MCF 10A (cell line): ENCODE data around the gene RTN4RL2. TPM values are rescaled to one million over a fixed set of nuclear protein-coding genes. Genes with fewer than 3 reads are reported as not detected.

Source experiments
- BruUV-seq: library from RNA; stranded (reverse); fragments of 400-500 nt; replicated peaks from 2 replicates; lab custom pipeline; 2021; lab: Mats Ljungman, UMichigan
- CTCF ChIA-PET: fragments of 300-600 bp; sonication (Branson Sonifier 250); formaldehyde crosslinking; extraction: SDS; loops from one replicate; lab custom pipeline; 2021; ENCODE audit warnings: antibody characterized with exemption, inconsistent platforms; lab: Yijun Ruan, JAX
- POLR2A ChIA-PET: fragments of 300-600, 350-650 bp; sonication (Branson Sonifier 250); formaldehyde crosslinking; extraction: SDS; loops from one replicate; lab custom pipeline; 2020; ENCODE audit warnings: antibody characterized with exemption, inconsistent platforms; lab: Yijun Ruan, JAX
- DNase-seq: peaks from one replicate; pipeline ENCODE4 v3.0.0-alpha.2; 2018; ENCODE audit not compliant: unreplicated experiment
- H3K27ac Mint-ChIP-seq: one replicate; pipeline ENCODE4 v1.8.0; 2022; ENCODE audit warnings: mild to moderate bottlenecking, low read depth, mixed read lengths; ENCODE audit not compliant: unreplicated experiment
- H3K27me3 Mint-ChIP-seq: one replicate; pipeline ENCODE4 v1.8.0; 2022; ENCODE audit warnings: mixed read lengths; ENCODE audit not compliant: insufficient read depth, unreplicated experiment
- H3K36me3 Mint-ChIP-seq: one replicate; pipeline ENCODE4 v1.8.0; 2022; ENCODE audit warnings: mild to moderate bottlenecking, moderate library complexity, mixed read lengths; ENCODE audit not compliant: insufficient read depth, unreplicated experiment
- H3K4me1 Mint-ChIP-seq: one replicate; pipeline ENCODE4 v1.8.0; 2022; ENCODE audit warnings: mixed read lengths; ENCODE audit not compliant: insufficient read depth, unreplicated experiment
- H3K4me3 Mint-ChIP-seq: one replicate; pipeline ENCODE4 v1.8.0; 2022; ENCODE audit warnings: mild to moderate bottlenecking, moderate library complexity, mixed read lengths; ENCODE audit not compliant: unreplicated experiment
- H3K9me3 Mint-ChIP-seq: one replicate; pipeline ENCODE4 v1.8.0; 2022; ENCODE audit warnings: mixed read lengths; ENCODE audit not compliant: unreplicated experiment
- CTCF ChIP-seq: fragments of 200-600 bp; IDR thresholded peaks from one replicate; pipeline ENCODE4 v1.8.0; 2022; ENCODE audit warnings: antibody characterized with exemption, mild to moderate bottlenecking; ENCODE audit not compliant: unreplicated experiment
- intact Hi-C: fragments of 100-400 bp; cut with micrococcal nuclease; formaldehyde crosslinking; loops from 2 replicates; pipeline ENCODE4 v1.14.1; 2022
- total RNA-seq: library from RNA; stranded (reverse); gene quantifications from 2 replicates; pipeline ENCODE4 v1.2.3, GENCODE V29; 2022

Gene RTN4RL2
- total RNA-seq, 1 experiment from 2014 or later = 2.0 TPM

GRCh38 chr11:57421066-57421465, 39.3 kb upstream of the RTN4RL2 start:
- no peaks in the 10 kb centered on the region for H3K9me3 Mint-ChIP-seq
- CTCF ChIA-PET = interaction anchor here (1.1 to 1.9 kb wide), 3 partner anchors 37 to 221 kb away, joined by 4 to 8 read pairs (median 4); no protein-coding TSS in a partner anchor

GRCh38 chr11:57421805-57422204, 38.5 kb upstream of the RTN4RL2 start:
- Mint-ChIP-seq H3K4me3 (no peak overlapping the region), H3K27ac (no peak overlapping the region), H3K4me1 (peaks cover 26% of the 10 kb centered on the region), H3K36me3 (peaks cover 55% of the 10 kb centered on the region), H3K9me3 (no peaks in the 10 kb centered on the region), H3K27me3 (no peaks in the 10 kb centered on the region)
- BruUV-seq = no TSS peak
- ChIA-PET POLR2A (interaction anchor here (2.2 kb wide), 1 partner anchor 13 kb away, joined by 8 read pairs; no protein-coding TSS in a partner anchor), CTCF (interaction anchor here (0.7 to 1.9 kb wide), 3 partner anchors 36 to 220 kb away, joined by 3 to 8 read pairs (median 4); no protein-coding TSS in a partner anchor)
- no peak for DNase-seq
- no peak for TF ChIP-seq CTCF
- intact Hi-C loops = no loop called here

More at GRCh38 chr11:57421066-57421465, 39.3 kb upstream of the RTN4RL2 start:
- no TSS peak for BruUV-seq
- Mint-ChIP-seq H3K4me3 (no peak overlapping the region), H3K36me3 (peaks cover 62% of the 10 kb centered on the region), H3K27ac (no peak overlapping the region), H3K4me1 (peaks cover 22% of the 10 kb centered on the region), H3K27me3 (no peaks in the 10 kb centered on the region)
- POLR2A ChIA-PET = interaction anchor here (2.2 kb wide), 1 partner anchor 14 kb away, joined by 8 read pairs; no protein-coding TSS in a partner anchor
- intact Hi-C loops = no loop called here
- TF ChIP-seq CTCF = no peak
- DNase-seq = no peak

GRCh38 chr11:57422669-57423068, 37.7 kb upstream of the RTN4RL2 start:
- Mint-ChIP-seq H3K9me3 (no peaks in the 10 kb centered on the region), H3K27me3 (no peaks in the 10 kb centered on the region), H3K4me1 (peaks cover 35% of the 10 kb centered on the region), H3K27ac (peak overlapping the region; percentile 41), H3K4me3 (no peak overlapping the region), H3K36me3 (peaks cover 51% of the 10 kb centered on the region)
- no peak for TF ChIP-seq CTCF
- no TSS peak for BruUV-seq
- no peak for DNase-seq
- intact Hi-C loops = no loop called here
- ChIA-PET POLR2A (interaction anchor here (2.2 kb wide), 1 partner anchor 12 kb away, joined by 8 read pairs; no protein-coding TSS in a partner anchor), CTCF (no interaction called here)

- Mint-ChIP-seq H3K4me3 (peak overlapping the region; percentile 84), H3K27ac (peak overlapping the region; percentile 41)
- CTCF ChIA-PET = interaction anchor here (0.8 to 1.6 kb wide), 2 partner anchors 32 to 34 kb away, joined by 3 to 6 read pairs; no protein-coding TSS in a partner anchor
Measured at GRCh38 chr11:57424137-57424791, 36.1 kb upstream of the RTN4RL2 start.

More at GRCh38 chr11:57424137-57424791, 36.1 kb upstream of the RTN4RL2 start:
- Mint-ChIP-seq H3K27me3 (no peaks in the 10 kb centered on the region), H3K36me3 (peaks cover 36% of the 10 kb centered on the region), H3K9me3 (no peaks in the 10 kb centered on the region), H3K4me1 (peaks cover 39% of the 10 kb centered on the region)
- DNase-seq = no peak
- no peak for TF ChIP-seq CTCF
- intact Hi-C loops = no loop called here
- BruUV-seq = no TSS peak
- POLR2A ChIA-PET = no interaction called here
